LNCaP clone FGC (cell line): ENCODE measurements around the gene CD84.
A peak's percentile ranks its signal among the peaks of the same experiment; 100 is the strongest.

Experiments
- DNase-seq: peaks from one replicate; pipeline ENCODE4 v3.0.0-alpha.2; 2011; ENCODE audit warnings: low read depth
- H3K4me3 ChIP-seq: 2 replicates; pipeline ENCODE4 v1.5.1; 2011; ENCODE audit warnings: mild to moderate bottlenecking, low read depth, low read length, control low read depth
- TF ChIP-seq, protein P1 (sequence below): IDR thresholded peaks from 2 replicates; pipeline ENCODE4 v1.5.1; 2012; ENCODE audit warnings: mild to moderate bottlenecking; ENCODE audit not compliant: control insufficient read depth, insufficient read depth; ENCODE audit errors: extremely low read depth

CD84 gene

DNA sequence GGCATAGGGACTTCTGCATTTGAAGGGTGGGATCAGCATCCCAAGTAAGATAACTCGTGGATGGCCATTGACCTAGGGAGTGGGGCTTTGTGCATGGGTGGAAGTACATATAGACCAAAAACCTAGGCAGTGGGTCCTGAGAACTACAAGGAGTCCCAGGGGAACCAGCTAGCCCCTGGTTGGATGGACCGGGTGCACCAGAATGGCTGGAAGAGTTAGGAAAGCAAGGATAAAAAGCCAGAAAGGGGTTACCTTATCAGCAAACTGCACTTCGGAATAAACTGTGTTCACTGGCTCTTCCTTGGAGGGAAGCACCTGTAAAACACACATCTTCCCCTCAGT is 29.7 kb downstream of the CD84 start:
- TF ChIP-seq, protein P1, sequence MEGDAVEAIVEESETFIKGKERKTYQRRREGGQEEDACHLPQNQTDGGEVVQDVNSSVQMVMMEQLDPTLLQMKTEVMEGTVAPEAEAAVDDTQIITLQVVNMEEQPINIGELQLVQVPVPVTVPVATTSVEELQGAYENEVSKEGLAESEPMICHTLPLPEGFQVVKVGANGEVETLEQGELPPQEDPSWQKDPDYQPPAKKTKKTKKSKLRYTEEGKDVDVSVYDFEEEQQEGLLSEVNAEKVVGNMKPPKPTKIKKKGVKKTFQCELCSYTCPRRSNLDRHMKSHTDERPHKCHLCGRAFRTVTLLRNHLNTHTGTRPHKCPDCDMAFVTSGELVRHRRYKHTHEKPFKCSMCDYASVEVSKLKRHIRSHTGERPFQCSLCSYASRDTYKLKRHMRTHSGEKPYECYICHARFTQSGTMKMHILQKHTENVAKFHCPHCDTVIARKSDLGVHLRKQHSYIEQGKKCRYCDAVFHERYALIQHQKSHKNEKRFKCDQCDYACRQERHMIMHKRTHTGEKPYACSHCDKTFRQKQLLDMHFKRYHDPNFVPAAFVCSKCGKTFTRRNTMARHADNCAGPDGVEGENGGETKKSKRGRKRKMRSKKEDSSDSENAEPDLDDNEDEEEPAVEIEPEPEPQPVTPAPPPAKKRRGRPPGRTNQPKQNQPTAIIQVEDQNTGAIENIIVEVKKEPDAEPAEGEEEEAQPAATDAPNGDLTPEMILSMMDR = no peak
- DNase-seq = no peak

DNA sequence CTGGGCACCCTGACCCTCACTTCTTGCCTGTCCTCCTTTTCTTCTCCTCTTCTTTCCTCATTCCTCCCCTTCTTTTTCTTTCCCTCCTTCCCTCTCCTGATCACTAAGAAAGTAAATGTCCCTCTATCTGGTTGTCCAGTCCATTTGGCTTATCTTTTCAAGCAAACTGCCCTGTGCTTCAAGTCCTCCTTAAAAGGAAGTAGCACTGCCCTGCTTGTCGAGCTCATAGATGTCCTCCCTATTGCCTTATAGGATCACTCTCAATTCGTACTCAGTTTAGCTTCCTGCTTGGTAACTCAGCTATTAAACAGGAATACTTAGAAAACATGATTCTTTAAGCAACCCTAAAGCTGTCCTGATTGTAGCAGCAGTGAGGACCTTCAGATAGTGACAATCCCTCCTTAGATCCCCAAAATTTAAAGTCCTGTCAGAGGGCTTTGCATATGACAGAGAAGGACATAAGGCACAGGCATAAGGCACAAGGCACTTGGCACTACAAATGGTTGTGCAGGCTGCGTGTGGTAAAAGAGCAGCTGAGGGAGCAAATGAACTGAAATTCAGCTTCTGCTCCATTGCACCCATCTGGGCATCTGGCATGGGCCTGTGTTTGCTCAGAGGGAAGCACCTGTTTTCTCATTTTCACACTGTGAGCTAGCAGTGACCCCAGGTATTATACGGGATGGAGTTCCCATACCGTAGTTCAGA is 30.2 kb downstream of the CD84 start:
- no peak for DNase-seq
- TF ChIP-seq, protein P1 = no peak
- no peak overlapping the region for H3K4me3 ChIP-seq

More for the DNA sequence above, 29.7 kb downstream of the CD84 start:
- no peak overlapping the region for H3K4me3 ChIP-seq

DNA sequence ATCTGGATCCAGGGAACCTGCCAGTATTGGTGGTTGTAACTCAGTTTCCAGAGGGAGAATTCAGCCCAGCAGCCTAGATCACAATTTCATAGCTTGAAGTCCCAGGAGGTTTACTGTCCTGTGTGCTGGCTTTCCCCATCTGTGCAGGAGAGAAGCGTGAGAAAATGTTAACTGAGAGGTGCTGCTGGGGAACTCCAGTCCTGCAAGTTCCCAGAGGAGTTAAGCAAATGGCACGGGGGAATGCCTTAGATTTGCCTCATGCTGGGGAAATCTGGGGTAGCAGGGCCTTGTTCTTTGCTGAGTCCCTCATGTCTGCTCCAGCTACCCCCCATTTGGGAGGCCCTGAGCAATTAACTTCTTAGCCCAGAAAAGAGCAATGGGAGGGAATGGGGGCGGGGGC is 31.1 kb downstream of the CD84 start:
- TF ChIP-seq, protein P1 = no peak
- no peak for DNase-seq

GRCh38 chr1:160547422-160547821 is 31.9 kb downstream of the CD84 start:
- no peak for DNase-seq
- no peak overlapping the region for H3K4me3 ChIP-seq
- TF ChIP-seq, protein P1 = no peak

More for the DNA sequence above, 31.1 kb downstream of the CD84 start:
- no peak overlapping the region for H3K4me3 ChIP-seq

GRCh38 chr1:160546942-160547341 is 32.4 kb downstream of the CD84 start:
- TF ChIP-seq, protein P1 = no peak
- no peak for DNase-seq
- H3K4me3 ChIP-seq = no peak overlapping the region

GRCh38 chr1:160544647-160545046 is 34.6 kb downstream of the CD84 start:
- H3K4me3 ChIP-seq = no peak overlapping the region
- DNase-seq = no peak
- TF ChIP-seq, protein P1 = peak; percentile 34; the same call in 1 of the 2 replicates

- TF ChIP-seq, protein P1 = no peak
- no peak for DNase-seq
- H3K4me3 ChIP-seq = no peak overlapping the region
These were observed 36.9 kb downstream of the CD84 start for GRCh38 chr1:160542303-160542945.
